ENCODE data around the gene NFKBIZ.

NFKBIZ gene

GRCh38 chr3:101867996-101868395, 18.7 kb downstream of the NFKBIZ start:
- no peak overlapping the region for H3K9ac ChIP-seq (ENCODE audit: insufficient read length, low read depth)
- no peak for TF ChIP-seq SUZ12 (IDR thresholded peaks at IDR 0.05; ENCODE audit: extremely low read depth, insufficient read depth, insufficient read length)
- DNase-seq (ENCODE audit: low read depth, low spot score): no peak
- H3K4me3 ChIP-seq (ENCODE audit: insufficient read length, low read depth): no peak overlapping the region
- no peaks in the 10 kb centered on the region for H3K27me3 ChIP-seq (ENCODE audit: insufficient read depth, insufficient read length)
- H3K36me3 ChIP-seq (ENCODE audit: insufficient read depth, insufficient read length, low read length): no peaks in the 10 kb centered on the region
- no peaks in the 10 kb centered on the region for H3K9me3 ChIP-seq (ENCODE audit: insufficient read depth, low read length)
- no peaks in the 10 kb centered on the region for H3K4me1 ChIP-seq (ENCODE audit: insufficient read depth, insufficient read length)

- Histone ChIP-seq H3K9me3 (ENCODE audit: insufficient read depth, low read length) (peaks cover 6% of the 10 kb centered on the region; the same call in 1 of the 2 replicates), H3K27me3 (ENCODE audit: insufficient read depth, insufficient read length) (no peaks in the 10 kb centered on the region), H3K4me1 (ENCODE audit: insufficient read depth, insufficient read length) (no peaks in the 10 kb centered on the region), H3K36me3 (ENCODE audit: insufficient read depth, insufficient read length, low read length) (no peaks in the 10 kb centered on the region), H3K9ac (ENCODE audit: insufficient read length, low read depth) (no peak overlapping the region), H3K4me3 (ENCODE audit: insufficient read length, low read depth) (no peak overlapping the region)
- no peak for DNase-seq (ENCODE audit: low read depth, low spot score)
- no peak for TF ChIP-seq SUZ12 (IDR thresholded peaks at IDR 0.05; ENCODE audit: extremely low read depth, insufficient read depth, insufficient read length)
- no peak for TF ChIP-seq YY1 (IDR thresholded peaks at IDR 0.05; ENCODE audit: insufficient read depth, insufficient read length)
- no peak for TF ChIP-seq ZNF274 (IDR thresholded peaks at IDR 0.05; ENCODE audit: low read depth, low read length)
These were observed 19.5 kb downstream of the NFKBIZ start for GRCh38 chr3:101868534-101869464.

- TF ChIP-seq SUZ12 (IDR thresholded peaks at IDR 0.05; ENCODE audit: extremely low read depth, insufficient read depth, insufficient read length) (no peak), YY1 (IDR thresholded peaks at IDR 0.05; ENCODE audit: insufficient read depth, insufficient read length) (no peak), ZNF274 (IDR thresholded peaks at IDR 0.05; ENCODE audit: low read depth, low read length) (no peak)
- peaks cover 6% of the 10 kb centered on the region; the same call in 1 of the 2 replicates for H3K9me3 ChIP-seq (ENCODE audit: insufficient read depth, low read length)
- H3K9ac ChIP-seq (ENCODE audit: insufficient read length, low read depth): no peak overlapping the region
- H3K4me3 ChIP-seq (ENCODE audit: insufficient read length, low read depth): no peak overlapping the region
- no peak for DNase-seq (ENCODE audit: low read depth, low spot score)
- no peaks in the 10 kb centered on the region for H3K4me1 ChIP-seq (ENCODE audit: insufficient read depth, insufficient read length)
- H3K27me3 ChIP-seq (ENCODE audit: insufficient read depth, insufficient read length): no peaks in the 10 kb centered on the region
- H3K36me3 ChIP-seq (ENCODE audit: insufficient read depth, insufficient read length, low read length): no peaks in the 10 kb centered on the region
These were observed 20.8 kb downstream of the NFKBIZ start for GRCh38 chr3:101870138-101870537.

GRCh38 chr3:101873619-101874018, 24.3 kb downstream of the NFKBIZ start:
- DNase-seq (ENCODE audit: low read depth, low spot score): no peak
- TF ChIP-seq SUZ12 (IDR thresholded peaks at IDR 0.05; ENCODE audit: extremely low read depth, insufficient read depth, insufficient read length) (no peak), ZNF274 (IDR thresholded peaks at IDR 0.05; ENCODE audit: low read depth, low read length) (no peak), YY1 (IDR thresholded peaks at IDR 0.05; ENCODE audit: insufficient read depth, insufficient read length) (no peak)

GRCh38 chr3:101876142-101876541, 26.8 kb downstream of the NFKBIZ start:
- Histone ChIP-seq H3K4me1 (ENCODE audit: insufficient read depth, insufficient read length) (no peaks in the 10 kb centered on the region), H3K27me3 (ENCODE audit: insufficient read depth, insufficient read length) (no peaks in the 10 kb centered on the region), H3K9me3 (ENCODE audit: insufficient read depth, low read length) (peaks cover 6% of the 10 kb centered on the region; the same call in 1 of the 2 replicates), H3K9ac (ENCODE audit: insufficient read length, low read depth) (no peak overlapping the region), H3K36me3 (ENCODE audit: insufficient read depth, insufficient read length, low read length) (no peaks in the 10 kb centered on the region), H3K4me3 (ENCODE audit: insufficient read length, low read depth) (no peak overlapping the region)
- DNase-seq (ENCODE audit: low read depth, low spot score): no peak
- TF ChIP-seq YY1 (IDR thresholded peaks at IDR 0.05; ENCODE audit: insufficient read depth, insufficient read length): no peak
- TF ChIP-seq ZNF274 (IDR thresholded peaks at IDR 0.05; ENCODE audit: low read depth, low read length): no peak
- no peak for TF ChIP-seq SUZ12 (IDR thresholded peaks at IDR 0.05; ENCODE audit: extremely low read depth, insufficient read depth, insufficient read length)

More at GRCh38 chr3:101873619-101874018, 24.3 kb downstream of the NFKBIZ start:
- H3K27me3 ChIP-seq (ENCODE audit: insufficient read depth, insufficient read length): no peaks in the 10 kb centered on the region
- peaks cover 6% of the 10 kb centered on the region; the same call in 1 of the 2 replicates for H3K9me3 ChIP-seq (ENCODE audit: insufficient read depth, low read length)
- no peaks in the 10 kb centered on the region for H3K4me1 ChIP-seq (ENCODE audit: insufficient read depth, insufficient read length)
- H3K36me3 ChIP-seq (ENCODE audit: insufficient read depth, insufficient read length, low read length): no peaks in the 10 kb centered on the region
- no peak overlapping the region for H3K9ac ChIP-seq (ENCODE audit: insufficient read length, low read depth)
- H3K4me3 ChIP-seq (ENCODE audit: insufficient read length, low read depth): no peak overlapping the region

- no peak overlapping the region for H3K9ac ChIP-seq (ENCODE audit: insufficient read length, low read depth)
- no peaks in the 10 kb centered on the region for H3K36me3 ChIP-seq (ENCODE audit: insufficient read depth, insufficient read length, low read length)
- H3K27me3 ChIP-seq (ENCODE audit: insufficient read depth, insufficient read length): no peaks in the 10 kb centered on the region
- TF ChIP-seq ZNF274 (IDR thresholded peaks at IDR 0.05; ENCODE audit: low read depth, low read length) (no peak), SUZ12 (IDR thresholded peaks at IDR 0.05; ENCODE audit: extremely low read depth, insufficient read depth, insufficient read length) (no peak), YY1 (IDR thresholded peaks at IDR 0.05; ENCODE audit: insufficient read depth, insufficient read length) (no peak)
- H3K9me3 ChIP-seq (ENCODE audit: insufficient read depth, low read length): peaks cover 2% of the 10 kb centered on the region; the same call in 1 of the 2 replicates
- DNase-seq (ENCODE audit: low read depth, low spot score): no peak
- H3K4me1 ChIP-seq (ENCODE audit: insufficient read depth, insufficient read length): no peaks in the 10 kb centered on the region
- no peak overlapping the region for H3K4me3 ChIP-seq (ENCODE audit: insufficient read length, low read depth)
These were observed 29.3 kb downstream of the NFKBIZ start for GRCh38 chr3:101878589-101878988.

- H3K9me3 ChIP-seq (ENCODE audit: insufficient read depth, low read length): no peaks in the 10 kb centered on the region; the same call in 1 of the 2 replicates
- DNase-seq (ENCODE audit: low read depth, low spot score): no peak
- TF ChIP-seq ZNF274 (IDR thresholded peaks at IDR 0.05; ENCODE audit: low read depth, low read length) (no peak), SUZ12 (IDR thresholded peaks at IDR 0.05; ENCODE audit: extremely low read depth, insufficient read depth, insufficient read length) (no peak), YY1 (IDR thresholded peaks at IDR 0.05; ENCODE audit: insufficient read depth, insufficient read length) (no peak)
- no peak overlapping the region for H3K4me3 ChIP-seq (ENCODE audit: insufficient read length, low read depth)
- no peaks in the 10 kb centered on the region for H3K27me3 ChIP-seq (ENCODE audit: insufficient read depth, insufficient read length)
- H3K4me1 ChIP-seq (ENCODE audit: insufficient read depth, insufficient read length): no peaks in the 10 kb centered on the region
- H3K36me3 ChIP-seq (ENCODE audit: insufficient read depth, insufficient read length, low read length): no peaks in the 10 kb centered on the region
- no peak overlapping the region for H3K9ac ChIP-seq (ENCODE audit: insufficient read length, low read depth)
These were observed 29.8 kb downstream of the NFKBIZ start for GRCh38 chr3:101879102-101879501.

All from NT2/D1 (cell line).